K562 (cell line): Measurements from ENCODE around the gene PET100. TPM values are rescaled to one million over a fixed set of nuclear protein-coding genes. Genes with fewer than 3 reads are reported as not detected.

Experiments used
- CEBPB ChIP-seq: fragments of 450-650 bp; IDR thresholded peaks from 2 replicates; pipeline ENCODE4 v1.6.1; 2016; ENCODE audit warnings: missing genetic modification characterization, missing compliant biosample characterization
- CREB1 ChIP-seq, 2 experiments: sonication (generic) in 1 of 2; formaldehyde crosslinking in 1 of 2; IDR thresholded peaks; 2 replicates each; pipeline versions ENCODE4 v1.6.1 to v1.8.0; 2012 to 2022; ENCODE audit warnings: inconsistent platforms in 1 of 2, mild to moderate bottlenecking in 1 of 2, missing genetic modification reagents in 1 of 2, moderate library complexity in 1 of 2
- DMBX1 ChIP-seq: fragments of 250-450 bp; sonication (Bioruptor Pico); IDR thresholded peaks from 2 replicates; pipeline ENCODE4 v1.8.0; 2022; ENCODE audit warnings: inconsistent platforms, mild to moderate bottlenecking, moderate library complexity, borderline replicate concordance
- ETS2 ChIP-seq: IDR thresholded peaks from 2 replicates; pipeline ENCODE4 v1.6.1; 2016; ENCODE audit warnings: borderline replicate concordance, missing genetic modification characterization, mild to moderate bottlenecking, moderate library complexity, missing compliant biosample characterization; ENCODE audit not compliant: poor library complexity, severe bottlenecking
- ETV5 ChIP-seq: sonication (generic); formaldehyde crosslinking; IDR thresholded peaks from 2 replicates; pipeline ENCODE4 v1.4.0; 2020; ENCODE audit warnings: low read depth, mild to moderate bottlenecking, missing genetic modification reagents
- ILF3 ChIP-seq: fragments of 450-650 bp; IDR thresholded peaks from 2 replicates; pipeline ENCODE4 v1.6.1; 2018; ENCODE audit warnings: antibody characterized with exemption, mild to moderate bottlenecking, moderate library complexity, borderline replicate concordance
- KDM5B ChIP-seq: fragments of 200-600 bp; sonication (generic); IDR thresholded peaks from 2 replicates; pipeline ENCODE4 v1.6.1; 2012; ENCODE audit warnings: low read depth, mild to moderate bottlenecking, moderate library complexity, low read length, control low read depth, inconsistent platforms; ENCODE audit not compliant: insufficient replicate concordance
- LCOR ChIP-seq: sonication (generic); formaldehyde crosslinking; IDR thresholded peaks from 2 replicates; pipeline ENCODE4 v1.8.0; 2022; ENCODE audit warnings: mild to moderate bottlenecking, missing genetic modification reagents
- MEF2D ChIP-seq: conservative IDR thresholded peaks from 2 replicates; pipeline ENCODE4 v1.6.1; 2016; ENCODE audit warnings: low read depth, missing genetic modification characterization, missing compliant biosample characterization
- MYNN ChIP-seq, 2 experiments: sonication (generic); formaldehyde crosslinking in 1 of 2; IDR thresholded peaks; 2 replicates each; pipeline versions ENCODE4 v1.5.0 to v1.6.1; 2016 to 2020; ENCODE audit warnings: antibody characterized with exemption in 1 of 2, missing genetic modification reagents in 1 of 2
- RBBP5 ChIP-seq: fragments of 200-600 bp; sonication (generic); IDR thresholded peaks from 2 replicates; pipeline ENCODE4 v1.6.1; 2012; ENCODE audit warnings: borderline replicate concordance, mild to moderate bottlenecking, low read length, control low read depth, inconsistent platforms; ENCODE audit not compliant: insufficient read depth, poor library complexity, severe bottlenecking
- SMARCA5 ChIP-seq: fragments of 450-650 bp; IDR thresholded peaks from 2 replicates; pipeline ENCODE4 v1.6.1; 2016
- ZBED1 ChIP-seq: IDR thresholded peaks from 2 replicates; pipeline ENCODE4 v1.6.1; 2014
- ZFX ChIP-seq: sonication (generic); formaldehyde crosslinking; IDR thresholded peaks from 2 replicates; pipeline ENCODE4 v1.8.0; 2022; ENCODE audit warnings: mild to moderate bottlenecking, missing genetic modification reagents, moderate library complexity
- ZNF133 ChIP-seq: fragments of 250-450 bp; sonication (Bioruptor Pico); IDR thresholded peaks from 2 replicates; pipeline ENCODE4 v1.4.0; 2020; ENCODE audit warnings: mild to moderate bottlenecking
- ZNF174 ChIP-seq: fragments of 250-450 bp; sonication (Bioruptor Pico); IDR thresholded peaks from 2 replicates; pipeline ENCODE4 v1.4.0; 2020; ENCODE audit warnings: mild to moderate bottlenecking
- ZNF224 ChIP-seq: sonication (generic); formaldehyde crosslinking; IDR thresholded peaks from 2 replicates; pipeline ENCODE4 v1.8.0; 2022; ENCODE audit warnings: mild to moderate bottlenecking, missing genetic modification reagents
- polyA plus RNA-seq, 8 experiments: library from polyadenylated mRNA; depleted of rRNA in 4 of 8; stranded (reverse) in 5 of 8; unstranded in 3 of 8; fragments of >200 nt; fragmentation: Nextera tagmentation in 2 of 8; fragmentation: Illumina TruSeq in 1 of 8; extraction: Ambion mirVana in 2 of 8; extraction: Trizol in 1 of 8; gene quantifications; 2 replicates each; pipeline versions ENCODE4 v1.2.1 to v1.2.3, GENCODE V29; 2011 to 2014; ENCODE audit warnings: inconsistent platforms in 1 of 8, missing spikeins in 1 of 8
- total RNA-seq, 7 experiments: library from RNA; depleted of rRNA in 6 of 7; stranded (reverse); fragments of >200 nt in 6 of 7; fragmentation: Illumina TruSeq in 2 of 7; extraction: Trizol in 2 of 7; gene quantifications; 2 replicates each; pipeline versions ENCODE4 v1.2.1 to v1.2.3, GENCODE V29; 2011 to 2021; ENCODE audit warnings: low replicate concordance in 1 of 7
- TF ChIP-seq, protein P1 (sequence below): fragments of 200-800 bp; sonication (Bioruptor generic); IDR thresholded peaks from 2 replicates; pipeline ENCODE4 v1.6.1; 2017; ENCODE audit warnings: missing genetic modification characterization, missing compliant biosample characterization
- TF ChIP-seq, protein P2 (sequence below), 3 experiments: fragments of 200-800 bp in 1 of 3; sonication (Bioruptor generic) in 1 of 3; sonication (generic) in 1 of 3; formaldehyde crosslinking in 1 of 3; IDR thresholded peaks; 2 replicates each; pipeline versions ENCODE4 v1.6.1 to v1.8.0; 2016 to 2022; ENCODE audit warnings: mild to moderate bottlenecking in 2 of 3, missing compliant biosample characterization in 2 of 3, missing genetic modification characterization in 2 of 3, missing genetic modification reagents in 1 of 3
- TF ChIP-seq, protein P3 (sequence below): sonication (generic); formaldehyde crosslinking; IDR thresholded peaks from 2 replicates; pipeline ENCODE4 v1.8.0; 2022; ENCODE audit warnings: mild to moderate bottlenecking, missing genetic modification reagents
- TF ChIP-seq, protein P4 (sequence below): fragments of 450-650 bp; formaldehyde crosslinking; IDR thresholded peaks from 2 replicates; pipeline ENCODE4 v1.4.0; 2022; ENCODE audit warnings: mild to moderate bottlenecking, moderate library complexity
- TF ChIP-seq, protein P5 (sequence below): fragments of 250-450 bp; sonication (Bioruptor Pico); IDR thresholded peaks from 2 replicates; pipeline ENCODE4 v1.6.1; 2021; ENCODE audit warnings: mild to moderate bottlenecking

Gene PET100
- total and polyA plus RNA-seq, 9 of the 15 experiments (the other 6 are each of a cell fraction or from before 2014, with no cell fraction given): 62.3 to 351 (median 98.3) TPM

DNA sequence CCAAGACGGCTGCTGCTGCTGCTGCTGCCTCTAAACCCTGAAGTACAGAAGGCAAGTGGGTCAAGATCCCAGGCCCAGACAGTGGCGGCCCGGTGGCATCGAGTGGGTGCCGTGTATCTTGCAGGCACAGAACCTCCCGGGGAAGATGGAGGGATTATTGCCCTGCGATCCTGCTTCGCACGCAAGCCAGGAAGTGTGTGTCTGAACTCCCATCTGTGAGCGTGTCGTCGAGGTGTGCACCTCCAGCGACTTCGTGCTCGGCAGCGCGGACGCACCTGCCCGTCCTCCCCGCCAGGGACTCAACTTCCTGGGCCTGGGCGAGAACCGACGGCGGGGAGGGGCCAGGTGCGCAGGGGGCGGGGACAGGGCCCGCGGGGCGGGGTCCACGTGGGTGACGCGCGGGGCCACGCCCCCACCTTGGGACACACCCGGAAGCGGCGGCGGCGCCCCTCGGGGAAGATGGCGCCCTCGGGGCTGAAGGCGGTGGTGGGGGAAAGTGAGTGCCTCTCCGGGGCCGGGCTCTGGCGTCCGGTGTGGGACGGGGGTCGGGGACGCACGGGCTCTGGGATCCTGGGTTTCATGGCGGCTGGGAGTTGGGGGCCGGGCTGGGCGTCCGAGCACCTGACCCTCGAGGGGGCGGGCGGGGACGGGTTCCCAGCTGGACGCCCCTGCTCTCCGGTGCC lies 7.2 kb downstream of the PET100 start, which contains the start of gene STXBP2 (continued):
- TF ChIP-seq, protein P1, sequence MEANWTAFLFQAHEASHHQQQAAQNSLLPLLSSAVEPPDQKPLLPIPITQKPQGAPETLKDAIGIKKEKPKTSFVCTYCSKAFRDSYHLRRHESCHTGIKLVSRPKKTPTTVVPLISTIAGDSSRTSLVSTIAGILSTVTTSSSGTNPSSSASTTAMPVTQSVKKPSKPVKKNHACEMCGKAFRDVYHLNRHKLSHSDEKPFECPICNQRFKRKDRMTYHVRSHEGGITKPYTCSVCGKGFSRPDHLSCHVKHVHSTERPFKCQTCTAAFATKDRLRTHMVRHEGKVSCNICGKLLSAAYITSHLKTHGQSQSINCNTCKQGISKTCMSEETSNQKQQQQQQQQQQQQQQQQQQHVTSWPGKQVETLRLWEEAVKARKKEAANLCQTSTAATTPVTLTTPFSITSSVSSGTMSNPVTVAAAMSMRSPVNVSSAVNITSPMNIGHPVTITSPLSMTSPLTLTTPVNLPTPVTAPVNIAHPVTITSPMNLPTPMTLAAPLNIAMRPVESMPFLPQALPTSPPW (CRISPR knock-in tag): peak; percentile 61
- TF ChIP-seq MEF2D (tag): no peak
- peak; percentile 47 for TF ChIP-seq KDM5B
- TF ChIP-seq, protein P2, sequence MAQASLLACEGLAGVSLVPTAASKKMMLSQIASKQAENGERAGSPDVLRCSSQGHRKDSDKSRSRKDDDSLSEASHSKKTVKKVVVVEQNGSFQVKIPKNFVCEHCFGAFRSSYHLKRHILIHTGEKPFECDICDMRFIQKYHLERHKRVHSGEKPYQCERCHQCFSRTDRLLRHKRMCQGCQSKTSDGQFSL (CRISPR knock-in tag; IDR thresholded peaks at IDR 0.05): no peak
- TF ChIP-seq, protein P2 (tag; IDR thresholded peaks at IDR 0.05): no peak
- TF ChIP-seq DMBX1 (CRISPR knock-in tag): 0 out of 2 replicates have a peak, but pooled peaks have one; percentile 42
- peak; percentile 44; the same call in 1 of the 2 replicates for TF ChIP-seq ETV5
- no peak for TF ChIP-seq ETS2 (tag)
- TF ChIP-seq ILF3: peak; percentile 36; the same call in 1 of the 2 replicates
- peak; percentile 55; the same call in 1 of the 2 replicates for TF ChIP-seq CEBPB
- TF ChIP-seq ZNF133 (CRISPR knock-in tag): 0 out of 2 replicates have a peak, but pooled peaks have one; percentile 3
- no peak for TF ChIP-seq MYNN (IDR thresholded peaks at IDR 0.05)
- no peak for TF ChIP-seq MYNN (CRISPR knock-in tag; IDR thresholded peaks at IDR 0.05)
- TF ChIP-seq, protein P3, sequence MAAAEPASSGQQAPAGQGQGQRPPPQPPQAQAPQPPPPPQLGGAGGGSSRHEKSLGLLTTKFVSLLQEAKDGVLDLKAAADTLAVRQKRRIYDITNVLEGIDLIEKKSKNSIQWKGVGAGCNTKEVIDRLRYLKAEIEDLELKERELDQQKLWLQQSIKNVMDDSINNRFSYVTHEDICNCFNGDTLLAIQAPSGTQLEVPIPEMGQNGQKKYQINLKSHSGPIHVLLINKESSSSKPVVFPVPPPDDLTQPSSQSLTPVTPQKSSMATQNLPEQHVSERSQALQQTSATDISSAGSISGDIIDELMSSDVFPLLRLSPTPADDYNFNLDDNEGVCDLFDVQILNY (CRISPR knock-in tag): peak; percentile 29; the same call in 1 of the 2 replicates
- TF ChIP-seq ZFX: peak; percentile 17; the same call in 1 of the 2 replicates
- TF ChIP-seq RBBP5: peak; percentile 25
- TF ChIP-seq, protein P4, sequence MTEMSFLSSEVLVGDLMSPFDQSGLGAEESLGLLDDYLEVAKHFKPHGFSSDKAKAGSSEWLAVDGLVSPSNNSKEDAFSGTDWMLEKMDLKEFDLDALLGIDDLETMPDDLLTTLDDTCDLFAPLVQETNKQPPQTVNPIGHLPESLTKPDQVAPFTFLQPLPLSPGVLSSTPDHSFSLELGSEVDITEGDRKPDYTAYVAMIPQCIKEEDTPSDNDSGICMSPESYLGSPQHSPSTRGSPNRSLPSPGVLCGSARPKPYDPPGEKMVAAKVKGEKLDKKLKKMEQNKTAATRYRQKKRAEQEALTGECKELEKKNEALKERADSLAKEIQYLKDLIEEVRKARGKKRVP: no peak
- no peak for TF ChIP-seq LCOR (CRISPR knock-in tag)
- peak; percentile 70 for TF ChIP-seq CREB1 (IDR thresholded peaks at IDR 0.05)
- peak; percentile 73; the same call in 1 of the 2 replicates for TF ChIP-seq CREB1 (CRISPR knock-in tag; IDR thresholded peaks at IDR 0.05)
- TF ChIP-seq ZBED1: 0 out of 2 replicates have a peak, but pooled peaks have one; percentile 70
- TF ChIP-seq ZNF174 (CRISPR knock-in tag): no peak
- no peak for TF ChIP-seq ZNF224 (CRISPR knock-in tag)
- TF ChIP-seq SMARCA5: no peak
- TF ChIP-seq, protein P5, sequence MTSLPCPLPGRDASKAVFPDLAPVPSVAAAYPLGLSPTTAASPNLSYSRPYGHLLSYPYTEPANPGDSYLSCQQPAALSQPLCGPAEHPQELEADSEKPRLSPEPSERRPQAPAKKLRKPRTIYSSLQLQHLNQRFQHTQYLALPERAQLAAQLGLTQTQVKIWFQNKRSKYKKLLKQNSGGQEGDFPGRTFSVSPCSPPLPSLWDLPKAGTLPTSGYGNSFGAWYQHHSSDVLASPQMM (CRISPR knock-in tag): no peak
